LNCaP clone FGC (cell line): ENCODE measurements around the gene CSN2.

Experiments
- DNase-seq: peaks from one replicate; pipeline ENCODE4 v3.0.0-alpha.2; 2011; ENCODE audit warnings: low read depth
- H3K4me3 ChIP-seq: 2 replicates; pipeline ENCODE4 v1.5.1; 2011; ENCODE audit warnings: mild to moderate bottlenecking, low read depth, low read length, control low read depth
- CTCF ChIP-seq: IDR thresholded peaks from 2 replicates; pipeline ENCODE4 v1.5.1; 2012; ENCODE audit warnings: mild to moderate bottlenecking; ENCODE audit not compliant: control insufficient read depth, insufficient read depth; ENCODE audit errors: extremely low read depth

The CSN2 gene

GRCh38 chr4:69965628-69966027, at the start of gene CSN2:
Gene CSN2 (minus strand): TSS chr4:69965728. CDS start chr4:69960995, 4,733 bp downstream.
- TF ChIP-seq CTCF: no peak
- no peak within 1 kb of the TSS for H3K4me3 ChIP-seq
- DNase-seq: no peak

- no peak for TF ChIP-seq CTCF
- DNase-seq: no peak
- no peak overlapping the region for H3K4me3 ChIP-seq
Observed at GRCh38 chr4:70008771-70009170, 43.2 kb upstream of the CSN2 start.

- TF ChIP-seq CTCF: no peak
- no peak overlapping the region for H3K4me3 ChIP-seq
- DNase-seq: no peak
Observed at GRCh38 chr4:70002507-70002906, 37.0 kb upstream of the CSN2 start.

GRCh38 chr4:70000711-70001110, 35.2 kb upstream of the CSN2 start:
- no peak for TF ChIP-seq CTCF
- no peak overlapping the region for H3K4me3 ChIP-seq
- DNase-seq: no peak

- no peak for DNase-seq
- no peak overlapping the region for H3K4me3 ChIP-seq
- no peak for TF ChIP-seq CTCF
Observed at GRCh38 chr4:69999420-69999819, 33.9 kb upstream of the CSN2 start.

GRCh38 chr4:69995526-69996016, 30.0 kb upstream of the CSN2 start, which contains the start of gene STATH:
Gene STATH (plus strand): TSS chr4:69995966. CDS start chr4:69998438, 2,472 bp downstream.
- no peak within 1 kb of the TSS for H3K4me3 ChIP-seq
- no peak for DNase-seq
- no peak for TF ChIP-seq CTCF

GRCh38 chr4:69994782-69995181, 29.3 kb upstream of the CSN2 start:
- no peak for DNase-seq
- TF ChIP-seq CTCF: no peak
- H3K4me3 ChIP-seq: no peak overlapping the region
